Muscle of arm (tissue), 12 donors: ENCODE measurements around the gene FAF1. TPM values are rescaled to one million over a fixed set of nuclear protein-coding genes. Genes with fewer than 3 reads are reported as not detected.
"Not testable (repeated sequence)": the region's sequence is repeated elsewhere in the genome, so short reads cannot be mapped to it uniquely, and the experiment has no call there.

Experiments used
- DNase-seq: peaks from one replicate; pipeline ENCODE4 v3.0.0-alpha.2; 2013
- polyA plus RNA-seq, 12 donors: library from polyadenylated mRNA; unstranded; fragments of 120-200 nt; gene quantifications; one replicate each; pipeline ENCODE4 v1.2.1, GENCODE V29; 2013; ENCODE audit not compliant: insufficient read length in 12 of 12

The FAF1 gene
- polyA plus RNA-seq, 12 donors: 33.3 to 55.8 (median 49.1) TPM; not detected in 1

DNA sequence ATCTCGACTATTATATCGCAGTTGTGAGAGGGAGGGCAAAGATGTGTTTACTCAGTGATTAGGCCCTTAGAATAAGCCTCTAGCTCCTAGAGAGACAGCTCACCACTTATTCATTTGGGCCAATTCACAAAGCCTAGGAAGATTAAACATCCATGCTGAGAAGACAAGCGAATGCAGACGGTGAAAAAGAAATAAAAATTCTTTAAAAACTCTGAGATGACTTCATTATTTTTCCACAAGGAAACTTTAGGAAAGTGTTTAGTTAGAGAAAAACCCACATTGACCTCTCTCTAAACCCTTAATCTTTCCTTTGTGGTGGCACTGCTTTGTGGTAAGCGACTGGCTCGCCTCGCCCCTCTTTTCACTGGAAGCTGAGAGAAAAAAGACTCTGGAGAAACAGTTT is 390.0 kb downstream of the FAF1 start:
- DNase-seq: no peak

DNA sequence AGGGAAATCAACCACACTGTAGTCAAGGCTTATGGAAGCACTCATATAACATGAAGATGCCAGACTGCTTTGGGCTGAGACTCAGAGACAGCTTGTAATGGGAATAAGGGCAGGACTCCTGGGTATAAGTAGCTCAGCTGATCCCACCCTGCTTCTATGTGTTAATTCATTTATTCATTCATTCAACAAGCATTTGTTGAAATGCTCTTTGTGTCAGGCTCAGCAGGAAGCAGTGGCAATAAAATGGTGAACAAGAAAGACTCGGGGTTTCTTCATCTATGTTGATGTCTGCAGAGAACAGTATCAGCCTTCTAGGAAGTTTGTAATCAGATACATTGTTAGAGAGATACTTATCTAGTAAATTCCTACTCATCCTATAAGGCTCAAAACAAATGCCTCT is 391.3 kb downstream of the FAF1 start:
- no peak for DNase-seq

DNA sequence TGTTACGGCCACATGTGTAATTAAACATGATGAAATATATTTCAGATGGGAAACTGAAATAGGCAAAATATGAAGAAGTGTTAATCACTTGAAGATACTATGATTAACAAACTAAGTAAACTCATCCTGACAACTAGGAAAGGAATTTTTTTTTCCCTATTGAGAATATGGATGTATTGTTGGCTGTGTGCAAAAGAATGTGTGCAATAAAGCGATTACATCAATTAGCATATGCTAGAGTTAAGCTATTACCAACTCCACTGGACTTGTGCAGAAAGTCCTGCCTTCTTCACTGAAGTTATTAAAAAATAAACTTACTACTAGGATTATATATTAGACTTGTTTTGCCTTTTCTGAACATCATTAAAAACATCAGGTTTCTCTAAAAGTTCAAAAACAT is 393.7 kb downstream of the FAF1 start:
- no peak for DNase-seq

DNA sequence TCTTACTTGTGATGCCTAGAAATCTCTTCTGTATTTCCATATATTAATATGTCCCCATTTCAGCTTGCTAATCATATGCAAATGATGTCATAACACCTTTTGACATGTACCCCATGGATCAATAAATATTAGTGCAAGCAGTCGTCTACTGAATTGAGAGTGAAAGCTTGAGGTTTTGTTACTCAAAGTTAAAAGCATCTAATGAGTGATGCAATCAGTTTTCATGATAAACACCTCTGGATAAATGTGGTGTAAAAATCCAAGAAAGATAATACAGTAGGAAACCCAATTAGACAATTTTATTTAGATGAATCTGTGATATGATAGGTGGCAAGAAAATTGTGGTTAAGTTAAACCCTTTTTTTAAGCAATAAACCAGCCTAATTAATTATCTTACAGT is 395.6 kb downstream of the FAF1 start:
- no peak for DNase-seq

DNA sequence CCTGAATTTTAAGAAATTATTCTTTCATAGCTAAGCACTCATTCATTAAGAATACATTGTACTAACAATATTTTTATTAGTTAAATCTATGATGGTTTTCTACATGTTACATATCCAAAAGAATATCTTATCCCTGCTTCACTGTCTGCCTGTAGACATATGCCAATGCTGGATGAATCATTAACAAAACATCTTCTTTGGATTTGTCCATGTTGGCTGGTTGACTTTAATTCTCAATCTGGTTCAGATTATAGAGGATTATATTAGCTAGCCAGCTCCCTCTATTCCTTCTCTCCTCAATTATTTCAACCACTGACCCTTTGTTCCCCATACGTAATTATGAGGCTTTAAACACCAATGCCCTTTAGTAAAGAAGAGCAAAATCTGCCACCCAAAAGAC is 398.0 kb downstream of the FAF1 start:
- no peak for DNase-seq

DNA sequence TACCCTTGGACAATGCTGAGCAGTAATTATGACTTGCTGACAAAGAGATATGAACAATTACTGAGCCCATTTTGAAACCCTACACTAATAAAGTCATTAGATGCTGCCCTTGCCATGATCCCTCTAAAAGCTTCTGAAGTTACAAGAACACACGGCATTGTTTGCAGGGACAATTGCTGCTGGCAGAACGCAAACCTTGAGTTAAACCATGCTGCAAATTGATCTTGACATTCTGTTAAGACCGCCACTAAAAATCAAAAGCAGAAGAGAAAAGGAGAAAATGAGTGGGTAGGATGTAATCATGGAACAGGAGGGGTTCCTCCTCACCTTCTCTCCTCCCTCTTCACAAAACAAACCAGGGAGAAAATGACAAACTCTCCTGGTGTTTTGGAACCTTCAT is 400.6 kb downstream of the FAF1 start:
- DNase-seq: no peak

DNA sequence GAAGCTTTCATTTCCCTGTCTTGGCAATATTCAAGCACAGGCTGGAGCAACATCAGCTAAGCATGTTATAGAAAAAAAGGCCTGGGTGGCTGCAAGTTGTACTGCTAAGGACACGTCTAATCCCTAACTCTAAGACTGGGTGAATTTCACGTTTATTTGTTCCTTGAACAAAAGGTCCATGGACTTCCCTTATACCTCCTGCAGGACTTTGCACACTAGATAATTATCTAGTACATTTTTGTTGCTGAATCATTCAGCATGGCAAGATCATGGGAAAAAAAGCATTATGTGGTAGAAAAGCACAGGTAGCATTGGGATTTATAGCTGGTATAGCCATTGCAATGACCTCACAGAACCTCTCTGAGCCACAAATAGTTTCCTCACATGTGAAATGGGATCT is 406.1 kb downstream of the FAF1 start:
- no peak for DNase-seq

DNA sequence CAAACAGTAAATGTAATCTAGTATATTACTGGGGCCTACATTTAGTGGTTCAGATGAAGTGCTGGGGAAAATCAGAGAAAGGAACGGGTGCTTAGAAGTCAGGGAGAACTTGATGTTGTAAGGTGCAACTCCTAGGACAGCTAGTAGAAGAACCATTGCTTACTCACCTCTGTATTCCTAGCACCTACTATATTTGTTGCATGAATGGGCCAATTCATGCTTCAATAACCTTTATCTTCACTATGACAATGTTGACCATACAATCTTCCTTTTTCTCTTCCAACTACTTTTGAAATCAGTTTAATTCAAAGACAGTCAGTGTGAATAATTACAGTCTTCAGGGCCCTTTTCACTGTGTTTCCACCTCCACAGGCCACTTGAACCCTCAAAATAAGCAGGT is 411.8 kb downstream of the FAF1 start:
- DNase-seq: no peak

DNA sequence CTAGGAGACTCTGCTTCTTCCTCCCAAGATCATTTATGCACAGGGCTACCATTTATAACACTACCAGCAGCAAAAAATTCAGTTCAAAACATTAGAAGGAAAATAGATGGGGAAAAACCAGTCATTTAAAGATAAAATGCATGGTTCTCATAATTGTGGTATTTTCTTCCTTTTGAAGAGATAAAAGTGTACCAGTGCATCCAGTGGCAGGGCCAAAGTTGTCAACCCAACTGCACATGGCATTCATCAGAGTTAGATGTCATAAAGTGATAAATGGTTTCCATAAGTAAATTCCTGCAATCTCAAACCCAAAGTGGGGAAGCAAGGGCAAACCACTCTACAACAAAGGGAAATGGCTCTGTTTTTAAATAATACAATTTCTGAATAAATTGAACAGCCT is 417.7 kb downstream of the FAF1 start:
- no peak for DNase-seq

DNA sequence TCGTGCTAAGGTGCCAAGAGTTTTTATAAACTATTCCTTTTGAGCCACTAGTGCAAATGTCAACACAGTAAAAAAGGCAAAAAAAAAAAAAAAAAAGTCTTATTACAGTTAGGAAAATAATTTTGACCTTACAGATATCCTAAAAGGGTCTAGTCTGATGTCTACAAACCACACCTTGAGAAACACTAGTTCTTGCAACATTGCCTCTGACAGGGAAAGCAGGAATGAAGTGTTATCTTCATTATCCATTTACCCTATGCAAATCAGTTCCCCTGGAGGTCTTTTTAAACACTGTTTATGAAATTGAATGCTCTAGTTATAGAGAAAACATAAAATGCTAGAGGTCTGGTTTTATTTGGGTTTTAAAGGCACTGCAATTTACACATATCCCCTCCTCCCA is 421.6 kb downstream of the FAF1 start:
- DNase-seq: no peak

DNA sequence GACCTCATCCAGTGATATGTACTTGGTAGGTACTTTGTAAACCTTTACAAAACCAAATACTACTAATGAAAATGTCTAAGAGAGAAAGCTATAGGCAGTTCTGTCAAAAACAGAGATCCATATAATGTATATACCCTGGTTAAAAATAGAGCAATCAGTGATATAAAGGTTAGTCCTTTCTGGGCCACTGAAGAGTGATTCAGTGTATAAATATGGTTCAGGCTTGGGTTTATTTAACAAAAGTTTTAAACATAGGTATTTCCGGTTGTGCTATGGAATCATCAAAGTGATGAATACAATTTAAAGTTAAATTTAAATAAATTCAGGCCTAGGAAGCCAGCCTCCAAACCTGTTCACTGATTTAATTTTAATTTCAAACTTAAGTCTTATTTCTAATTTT is 428.5 kb downstream of the FAF1 start:
- DNase-seq: no peak

DNA sequence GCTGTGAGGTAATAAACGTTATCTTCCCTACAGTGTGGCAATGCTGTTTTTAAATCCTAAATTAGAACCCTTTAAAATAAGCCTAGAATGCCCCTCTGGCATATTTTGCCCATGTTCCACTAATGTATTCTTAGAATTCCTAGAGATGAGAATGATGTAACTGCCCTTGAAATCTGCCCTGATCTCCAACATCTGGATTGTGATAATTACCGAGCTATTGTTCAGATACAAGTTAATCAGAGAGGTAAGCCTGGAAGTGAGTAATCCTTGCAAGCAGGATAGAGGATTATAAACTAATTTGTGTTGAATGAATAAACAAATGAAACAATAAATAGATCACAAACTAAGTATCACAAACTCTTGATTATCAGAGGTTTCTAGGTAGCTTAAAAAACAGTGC is 429.0 kb downstream of the FAF1 start:
- DNase-seq: no peak

DNA sequence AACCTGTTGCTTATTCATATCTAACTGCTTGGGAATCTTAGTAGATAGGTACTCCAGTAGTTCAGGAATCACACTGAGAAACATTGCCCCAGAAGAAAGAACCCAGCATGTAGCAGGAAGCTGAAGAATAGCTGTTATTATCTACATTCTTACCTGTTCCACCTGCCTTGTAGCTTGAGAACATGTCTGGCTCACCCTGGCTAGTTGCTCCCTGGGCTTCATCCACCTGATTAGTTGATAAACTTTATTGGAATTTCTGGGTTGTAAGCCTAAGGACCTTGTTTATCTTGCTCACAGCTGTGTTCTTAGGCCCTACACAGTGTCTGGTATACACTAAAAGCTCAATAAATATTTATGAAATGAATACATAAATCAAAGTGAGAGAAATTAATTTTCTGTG is 430.6 kb downstream of the FAF1 start:
- no peak for DNase-seq

DNA sequence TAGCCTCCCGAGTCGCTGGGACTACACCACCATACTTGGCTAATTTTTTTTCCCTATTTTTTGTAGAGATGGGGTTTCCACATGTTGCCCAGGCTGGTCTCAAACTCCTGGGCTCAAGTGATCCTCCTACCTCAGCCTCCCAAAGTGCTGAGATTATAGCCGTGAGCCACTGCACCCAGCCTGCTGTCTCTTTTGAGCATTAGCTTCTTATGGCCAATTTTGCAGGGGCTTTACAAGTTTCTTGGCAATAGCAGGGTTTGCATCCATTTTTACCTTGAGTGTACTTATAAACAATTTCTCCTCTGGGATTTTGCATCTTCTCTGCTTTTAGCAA is 432.1 kb downstream of the FAF1 start:
- DNase-seq: not testable (repeated sequence)

DNA sequence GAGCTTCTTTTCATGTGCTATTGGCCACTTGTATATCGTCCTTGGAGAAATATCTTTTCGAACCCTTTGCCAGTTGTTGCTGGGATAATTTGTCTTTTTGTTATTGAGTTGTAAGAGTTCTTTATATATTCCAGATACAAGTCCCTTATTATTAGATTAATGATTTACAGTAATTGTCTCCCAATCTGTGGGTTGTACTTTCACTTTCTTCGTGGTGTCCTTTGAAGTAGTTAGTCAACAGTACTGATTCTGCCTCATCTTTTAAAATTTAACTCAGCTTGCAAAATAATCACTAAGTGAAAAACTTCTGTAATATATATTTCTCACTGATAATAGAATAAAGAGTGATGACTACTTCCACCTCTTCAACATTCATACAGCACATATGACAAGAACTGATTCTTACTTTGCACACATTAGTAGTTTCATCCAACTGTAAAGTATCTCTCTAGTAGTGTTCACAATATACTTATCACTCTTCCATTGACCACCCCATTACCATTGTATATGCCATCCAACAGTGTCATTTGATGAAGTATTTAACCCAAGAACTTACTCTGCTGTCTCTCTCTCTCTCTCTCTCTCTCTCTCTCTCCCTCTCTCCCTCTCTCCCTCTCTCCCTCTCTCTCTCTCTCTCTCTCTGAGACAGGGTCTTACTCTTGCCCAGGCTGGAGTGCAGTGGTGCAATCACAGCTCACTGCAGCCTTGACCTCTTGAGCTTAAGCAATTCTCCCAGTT is 432.6 kb downstream of the FAF1 start:
- no peak for DNase-seq

DNA sequence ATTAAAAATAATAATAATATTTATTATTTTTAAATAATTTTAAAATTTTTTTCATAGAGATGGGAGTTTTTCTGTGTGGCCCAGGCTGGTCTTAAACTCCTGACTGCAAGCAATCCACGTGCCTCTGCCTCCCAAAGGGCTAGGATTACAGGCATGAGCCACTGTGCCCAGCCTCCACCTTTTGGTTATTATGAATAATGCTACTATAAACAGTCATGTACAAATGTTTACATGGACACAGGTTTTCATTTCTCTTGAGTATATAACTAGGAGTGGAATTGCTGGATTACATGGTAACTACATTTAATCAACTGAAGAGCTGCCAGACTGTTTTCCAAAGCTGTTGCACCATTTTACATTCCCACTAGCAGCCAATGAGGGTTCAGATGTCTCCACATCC is 433.6 kb downstream of the FAF1 start:
- no peak for DNase-seq

DNA sequence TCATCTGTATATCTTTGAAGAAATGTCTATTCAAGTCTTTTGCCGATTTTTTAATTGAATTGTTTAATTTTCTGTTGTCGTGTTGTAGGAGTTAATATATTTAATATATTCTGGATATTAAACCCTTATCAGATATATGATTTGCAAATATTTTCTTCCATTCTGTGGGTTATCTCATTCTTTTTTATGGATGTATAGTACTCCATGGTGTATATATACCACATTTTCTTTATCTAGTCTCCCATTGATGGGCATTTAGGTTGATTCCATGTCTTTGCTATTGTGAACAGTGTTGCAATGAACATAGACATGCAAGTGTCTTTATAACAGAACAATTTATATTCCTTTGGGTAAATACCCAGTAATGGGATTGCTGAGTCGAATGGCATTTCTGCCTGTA is 436.5 kb downstream of the FAF1 start:
- no peak for DNase-seq

DNA sequence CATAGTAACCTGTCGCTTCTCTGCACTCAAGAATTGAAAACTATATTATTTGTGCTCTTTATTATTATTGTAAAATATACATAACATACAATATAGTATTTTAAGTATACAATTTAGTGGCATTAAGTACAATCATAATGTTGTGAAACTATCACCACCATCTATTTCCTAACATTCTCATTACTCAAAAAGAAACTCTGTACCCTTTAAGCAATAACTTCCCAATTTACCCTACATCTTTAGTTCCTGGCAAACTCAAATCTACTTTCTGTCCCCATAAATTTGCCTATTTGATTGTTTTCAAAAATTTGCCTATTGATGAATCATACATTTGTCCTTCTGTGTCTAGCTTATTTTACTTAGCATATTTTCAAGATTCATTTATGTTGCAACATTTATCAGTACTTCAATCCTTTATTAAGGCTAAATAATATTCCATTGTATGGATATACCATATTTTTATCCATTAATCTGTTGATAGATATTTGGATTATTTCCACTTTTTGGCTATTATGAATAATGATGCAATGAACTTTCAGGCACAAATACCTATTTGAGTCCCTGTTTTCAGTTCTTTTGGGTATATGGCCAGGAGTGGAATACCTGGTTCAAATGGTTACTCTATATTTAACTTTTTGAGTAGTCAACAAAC is 437.2 kb downstream of the FAF1 start:
- no peak for DNase-seq

DNA sequence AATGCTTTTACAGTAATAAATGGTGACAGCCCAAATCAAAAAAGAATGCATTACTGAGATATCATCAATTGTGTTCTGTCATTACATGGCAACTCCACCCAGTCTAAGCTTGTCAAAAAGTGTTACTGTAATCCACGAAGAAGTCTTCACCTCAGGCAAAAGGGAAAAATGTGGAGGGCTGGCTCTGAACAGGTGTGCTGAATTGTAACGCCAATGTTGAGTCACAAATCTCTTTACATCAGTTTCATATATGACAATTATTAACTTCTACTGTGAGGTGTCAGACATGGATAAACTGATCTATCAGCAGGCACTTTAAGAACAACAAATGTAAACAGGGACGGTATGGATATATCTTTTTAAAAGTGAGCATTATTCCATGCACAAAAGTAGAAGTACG is 438.4 kb downstream of the FAF1 start:
- no peak for DNase-seq

DNA sequence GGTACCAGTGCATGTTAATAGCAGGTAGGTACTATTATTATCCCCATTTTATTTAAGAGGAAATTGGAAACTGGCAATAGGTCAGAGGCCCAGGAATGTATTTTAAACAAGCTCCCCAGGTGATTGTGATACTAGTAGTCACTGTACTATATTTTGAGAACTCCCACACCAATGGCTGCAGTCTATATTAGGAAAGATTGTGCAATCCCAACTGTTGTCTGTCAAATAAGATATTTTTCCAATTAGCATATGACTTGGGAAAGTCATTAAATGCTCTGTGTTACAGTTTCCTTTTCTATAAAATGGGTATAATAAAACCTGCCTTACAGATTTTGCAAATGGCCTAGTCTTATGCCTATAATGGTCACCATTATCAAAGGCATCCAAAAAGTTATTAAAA is 442.6 kb downstream of the FAF1 start:
- no peak for DNase-seq

DNA sequence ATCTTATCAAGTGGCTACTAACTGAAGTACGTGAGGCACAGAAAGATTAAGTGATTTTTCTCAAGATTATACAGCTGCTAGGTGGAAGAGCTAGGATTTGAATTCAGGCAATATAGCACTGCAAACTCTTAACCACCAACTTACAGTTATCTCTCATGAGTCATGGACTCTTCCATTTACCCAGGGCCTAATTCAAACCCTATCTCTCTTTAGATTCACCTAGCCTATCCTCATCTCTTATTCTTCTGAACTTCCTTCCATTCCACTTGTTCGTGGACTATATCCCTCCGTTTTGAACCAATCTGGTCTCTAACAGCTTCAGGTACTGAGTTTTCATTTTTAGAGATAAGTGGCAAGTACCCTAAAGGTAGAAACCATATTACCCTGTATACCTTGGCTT is 444.0 kb downstream of the FAF1 start:
- no peak for DNase-seq

DNA sequence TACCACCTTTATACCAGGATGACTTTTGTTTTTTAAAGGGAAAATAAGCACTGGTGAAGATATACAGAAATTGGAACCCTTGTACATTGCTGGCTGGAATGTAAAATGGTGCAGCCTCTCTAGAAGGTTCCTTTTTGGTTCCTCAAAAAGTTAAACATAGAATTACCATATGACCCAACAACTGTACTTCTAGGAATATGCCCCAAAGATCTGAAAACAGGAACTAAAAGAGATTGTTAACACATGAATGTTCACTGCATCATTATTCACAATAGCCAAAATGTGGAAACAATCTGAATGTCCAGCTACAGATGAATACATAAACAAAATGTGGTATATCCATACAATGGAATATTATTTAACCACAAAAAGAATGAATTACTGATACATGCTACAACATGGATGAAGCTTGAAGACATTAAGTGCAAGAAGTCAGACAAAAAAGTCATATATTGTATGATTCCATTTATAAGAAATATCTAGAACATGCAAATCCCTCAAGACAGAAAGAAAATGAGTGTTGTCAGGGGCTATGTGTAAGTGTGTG is 452.0 kb downstream of the FAF1 start:
- no peak for DNase-seq

DNA sequence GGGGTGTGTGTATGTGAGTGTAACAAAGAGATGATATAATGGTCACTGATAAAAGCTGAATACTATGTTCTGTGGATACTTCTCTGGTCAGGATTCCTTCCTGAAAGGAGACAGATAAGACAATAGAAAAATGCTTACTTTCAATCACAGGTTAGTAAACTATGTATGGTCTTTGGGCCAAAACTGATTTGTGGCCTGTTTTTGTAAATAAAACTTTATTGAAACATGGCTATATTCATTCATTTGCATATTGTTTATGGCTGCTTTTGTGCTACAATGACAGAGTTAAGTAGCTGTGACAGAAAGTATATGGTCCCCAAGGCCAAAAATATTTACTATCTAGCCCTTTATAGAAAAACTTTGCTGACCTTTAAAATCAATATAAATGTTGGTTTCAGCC is 454.6 kb downstream of the FAF1 start:
- DNase-seq: no peak

DNA sequence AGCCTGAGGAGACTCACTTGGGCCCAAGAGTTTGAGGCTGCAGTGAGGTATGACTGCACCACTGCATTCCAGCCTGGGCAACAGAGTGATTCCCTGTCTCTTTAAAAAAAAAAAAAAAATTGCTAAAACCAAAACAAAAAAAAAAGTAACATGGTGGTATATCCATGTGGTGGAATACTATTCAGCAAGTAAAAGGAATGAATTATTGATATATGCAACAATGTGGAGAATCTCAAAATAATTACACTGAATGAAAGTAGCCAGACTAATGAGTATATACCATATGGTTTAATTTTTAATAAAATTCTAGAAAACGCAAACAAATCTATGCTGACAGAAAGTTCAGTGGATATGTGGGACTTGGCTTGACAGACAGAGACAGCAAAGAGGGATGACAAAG is 456.6 kb downstream of the FAF1 start:
- DNase-seq: no peak
